ENCODE measurements around the gene E2F2. TPM values are rescaled to one million over a fixed set of nuclear protein-coding genes. Genes with fewer than 3 reads are reported as not detected.
"Not testable (repeated sequence)": the region's sequence is repeated elsewhere in the genome, so short reads cannot be mapped to it uniquely, and the experiment has no call there.

Gene E2F2
- total RNA-seq, 1 experiment from 2014 or later = 5.1 TPM

- not testable (repeated sequence) for H2AFZ ChIP-seq (ENCODE audit: low read length); H3K79me1 ChIP-seq (ENCODE audit: insufficient read depth, low read depth, low read length, poor library complexity, severe bottlenecking); H3K79me2 ChIP-seq (ENCODE audit: insufficient read depth, low read length); H3K23me2 ChIP-seq (ENCODE audit: insufficient read length, low read depth, low read length, poor library complexity, severe bottlenecking); H2BK15ac ChIP-seq (ENCODE audit: low read depth, low read length); H2BK120ac ChIP-seq (ENCODE audit: low read depth, low read length, poor library complexity, severe bottlenecking); H4K8ac ChIP-seq (replicated peaks; ENCODE audit: insufficient read length, low read depth, low read length); H3K4me2 ChIP-seq (ENCODE audit: insufficient read depth, insufficient read length, low read length); H2BK20ac ChIP-seq (ENCODE audit: low read depth, low read length, poor library complexity, severe bottlenecking); H3K27ac Mint-ChIP-seq; H3K4ac ChIP-seq (ENCODE audit: low read depth, low read length); H3K18ac ChIP-seq (ENCODE audit: insufficient read length, low read depth, low read length); H4K20me1 ChIP-seq (ENCODE audit: control insufficient read depth, insufficient read depth, insufficient read length); H3T11ph ChIP-seq (ENCODE audit: low read length); H4K5ac ChIP-seq (ENCODE audit: insufficient read length, low read depth, low read length); H2BK5ac ChIP-seq (ENCODE audit: insufficient read length, low read length); H3K56ac ChIP-seq (ENCODE audit: insufficient read length, low read depth, low read length); H3K14ac ChIP-seq (ENCODE audit: insufficient read depth, low read length); H3K4me1 ChIP-seq (ENCODE audit: insufficient read depth, low read length); H3K4me1 Mint-ChIP-seq; DNase-seq; H3K36me3 Mint-ChIP-seq (ENCODE audit: insufficient read depth in 1 of 3, low read depth in 3 of 3); H3K9ac ChIP-seq (ENCODE audit: extremely low read depth, insufficient read length, low read length); H4K91ac ChIP-seq (ENCODE audit: insufficient read length, low read depth, low read length); H2BK12ac ChIP-seq (ENCODE audit: insufficient read length, low read depth, low read length); H3K27me3 ChIP-seq (ENCODE audit: insufficient read depth, low read length); H2AK5ac ChIP-seq (ENCODE audit: insufficient read length, low read length); H3K27ac ChIP-seq (ENCODE audit: insufficient read length, low read depth, low read length); H3K9me3 ChIP-seq (ENCODE audit: control insufficient read depth, low read depth, low read length); H3K4me3 Mint-ChIP-seq; H3K9me3 Mint-ChIP-seq; H3K23ac ChIP-seq (ENCODE audit: insufficient read length, low read depth, low read length)
- H3K27me3 Mint-ChIP-seq (ENCODE audit: low read depth) = peaks cover 50% of the 10 kb centered on the region
- WGBS (ENCODE audit: extremely low coverage, insufficient read length, low lambda C conversion rate) = no CpG with 5 or more reads among the region's 6 CpGs
Observed at GRCh38 chr1:23492776-23493175, 38.3 kb downstream of the E2F2 start.
